ENCODE results near the gene HERPUD1.
A peak's percentile ranks its signal among the peaks of the same experiment; 100 is the strongest.
"Not testable (repeated sequence)": the region's sequence is repeated elsewhere in the genome, so short reads cannot be mapped to it uniquely, and the experiment has no call there.

The HERPUD1 gene

DNA sequence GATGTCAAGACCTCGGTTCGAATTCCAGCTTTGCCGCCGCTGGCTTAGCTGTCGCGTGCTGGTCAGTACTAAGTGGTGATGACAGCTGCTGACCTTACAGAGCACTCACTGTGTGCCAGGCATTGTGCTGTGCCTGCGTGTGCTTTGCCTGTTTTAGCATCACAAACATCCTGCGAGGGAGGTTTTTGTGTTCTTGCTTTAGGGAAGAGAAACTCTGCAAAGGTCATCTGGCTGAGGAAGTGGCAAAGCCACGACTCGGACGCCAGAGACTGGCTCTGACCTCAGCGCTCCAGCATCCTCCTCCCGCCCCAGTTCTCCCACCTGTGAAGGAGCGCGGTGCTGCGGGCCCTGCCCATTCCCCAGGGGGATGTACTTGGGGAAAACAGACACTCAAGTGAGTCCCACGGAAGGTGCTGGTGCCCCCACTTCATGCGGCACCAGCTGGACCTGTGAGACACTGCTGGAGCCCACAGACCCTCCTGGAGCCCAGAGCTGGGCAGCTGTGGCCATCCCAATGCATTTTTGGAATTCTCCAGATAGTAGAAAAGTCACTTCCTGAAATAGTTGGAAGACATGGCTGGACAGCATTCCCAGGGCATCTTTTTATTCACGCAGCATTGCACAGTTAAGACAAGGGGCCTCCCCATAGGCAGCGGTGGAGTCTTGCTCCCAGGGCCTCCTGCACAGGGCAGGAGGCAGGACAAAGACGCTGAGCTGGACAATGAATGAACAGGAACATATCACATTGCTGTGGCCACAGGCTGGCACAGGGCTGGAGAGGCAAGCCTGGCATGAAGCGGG, 20.0 kb upstream of the HERPUD1 start:
- DNase-seq, result no peak

DNA sequence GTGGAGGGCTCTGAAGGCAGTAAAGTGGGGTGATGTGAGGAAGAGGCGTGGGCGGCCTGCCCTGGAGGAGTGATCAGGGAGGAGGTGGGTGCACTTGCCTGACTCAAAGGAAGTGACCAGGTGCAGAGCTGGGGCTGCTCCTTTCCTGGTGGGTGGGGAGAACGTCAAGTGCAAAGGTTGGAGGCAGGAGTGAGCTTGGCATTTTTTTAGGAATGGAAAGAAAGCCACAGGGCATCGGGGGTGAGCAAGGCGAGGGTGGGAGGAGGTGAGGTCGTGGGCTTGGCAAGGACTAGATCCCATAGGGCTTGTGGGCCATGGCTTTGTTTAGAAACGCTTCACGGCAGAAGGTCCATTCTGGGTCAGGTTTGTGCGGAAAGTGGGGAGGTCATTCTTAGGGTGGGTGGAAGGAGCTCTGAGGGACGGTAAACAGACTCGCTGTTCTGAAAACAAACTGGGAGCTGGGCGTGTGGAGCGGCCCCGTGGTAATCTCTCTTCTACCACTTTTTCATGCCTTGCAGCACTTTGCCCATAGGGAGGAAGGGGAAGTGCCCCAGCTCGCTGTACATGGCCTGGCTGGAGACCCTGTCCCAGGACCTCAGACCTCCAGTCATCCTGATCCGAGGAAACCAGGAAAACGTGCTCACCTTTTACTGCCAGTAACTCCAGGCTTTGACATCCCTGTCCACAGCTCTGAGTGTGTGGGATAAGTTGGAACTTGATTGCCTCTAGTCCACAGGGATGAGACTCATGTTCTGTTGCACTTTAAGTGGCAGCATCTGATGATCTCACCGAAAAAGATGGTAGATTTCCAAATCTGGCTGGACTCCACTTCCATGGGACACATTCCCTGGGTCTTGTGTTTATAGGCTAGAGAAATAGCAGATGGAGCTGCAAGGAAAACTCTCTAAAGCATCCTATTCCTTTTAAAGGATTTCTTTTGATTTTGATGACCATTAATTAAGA, 18.9 kb upstream of the HERPUD1 start:
- DNase-seq, result no peak

DNA sequence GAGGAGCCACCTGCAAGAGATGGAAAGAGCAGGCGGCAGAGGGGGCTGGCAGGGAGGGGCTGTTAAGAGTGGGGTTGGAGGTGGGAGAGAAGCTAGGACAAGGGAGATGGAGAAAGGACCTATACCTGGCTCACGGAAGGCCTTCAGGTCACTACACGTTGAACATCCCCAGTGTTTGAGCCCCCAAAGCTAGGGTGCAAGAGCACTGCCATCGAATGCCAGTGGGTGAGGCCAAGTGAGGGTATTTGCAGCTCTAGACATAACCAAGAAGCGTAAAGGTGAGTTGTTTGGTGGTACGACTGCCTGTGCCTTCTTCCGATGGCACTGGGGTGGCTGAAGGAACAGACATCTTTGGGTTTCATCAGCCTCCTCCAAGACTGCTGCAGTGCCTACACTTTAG, 17.0 kb upstream of the HERPUD1 start:
- no peak for DNase-seq

DNA sequence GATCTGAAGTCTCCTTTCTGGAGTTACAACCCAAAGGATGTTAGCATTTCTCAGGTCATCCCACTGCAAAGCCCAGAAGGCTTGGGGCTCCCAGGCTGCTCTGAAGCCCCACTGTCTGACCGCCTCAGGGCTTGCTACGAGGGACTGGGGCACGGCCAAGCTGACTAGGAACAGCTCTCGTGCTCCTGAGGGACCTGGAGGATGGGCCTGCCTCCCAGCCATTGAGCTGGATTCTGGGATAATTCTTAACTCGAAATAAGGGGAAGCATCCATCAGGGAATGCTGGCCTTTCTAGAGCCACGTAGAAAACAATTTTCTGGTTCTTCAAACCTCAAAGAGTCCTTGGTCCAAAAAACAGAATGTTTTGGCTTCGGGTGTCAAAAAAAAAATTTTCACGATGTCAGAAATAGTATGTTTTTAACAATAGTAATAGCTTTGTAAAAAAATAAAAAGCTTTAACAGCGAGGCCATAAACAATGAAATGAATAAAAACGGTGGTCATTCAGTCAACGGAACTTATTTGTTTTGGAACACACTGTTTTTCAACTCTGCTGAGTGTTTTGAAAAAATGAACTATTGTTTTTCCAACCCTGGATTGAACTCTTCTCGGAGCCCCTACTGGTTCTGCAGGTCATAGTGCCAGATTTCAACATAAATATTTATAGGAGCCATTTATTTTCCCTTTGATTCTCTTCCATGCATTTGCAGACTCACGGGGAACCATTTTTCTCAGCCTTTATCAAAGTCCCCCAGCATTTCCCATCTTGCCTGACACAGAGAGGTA, 16.4 kb upstream of the HERPUD1 start:
- no peak for DNase-seq

GRCh38 chr16:56916571-56917403, 15.2 kb upstream of the HERPUD1 start:
- DNase-seq, result peak; percentile 16

DNA sequence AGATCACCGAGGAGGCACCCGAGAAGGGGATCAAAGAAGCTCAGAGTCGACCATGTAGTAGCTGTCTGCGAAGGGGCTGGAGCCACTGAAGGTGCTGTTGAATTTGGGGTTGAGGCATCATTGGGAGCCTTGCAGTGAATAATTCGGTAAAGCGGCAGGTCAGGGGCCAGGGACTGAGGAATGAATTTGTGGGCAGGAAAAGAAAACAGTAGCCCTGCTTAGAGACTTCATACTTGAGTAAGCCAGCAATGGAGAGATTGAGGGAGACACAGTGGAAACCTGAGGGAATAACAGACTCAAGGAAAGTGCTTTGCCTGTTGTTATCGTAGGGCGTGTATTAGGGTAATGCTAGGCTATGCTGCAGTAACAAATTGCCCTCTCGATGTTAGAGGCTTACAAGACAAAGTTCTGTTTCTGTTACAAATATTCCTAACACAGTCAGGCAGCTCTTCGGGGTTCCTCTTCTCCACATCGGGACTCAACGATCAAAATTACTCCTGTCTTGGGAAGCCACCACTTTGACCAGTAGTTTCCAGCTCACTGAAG, 13.4 kb upstream of the HERPUD1 start:
- DNase-seq, result no peak

DNA sequence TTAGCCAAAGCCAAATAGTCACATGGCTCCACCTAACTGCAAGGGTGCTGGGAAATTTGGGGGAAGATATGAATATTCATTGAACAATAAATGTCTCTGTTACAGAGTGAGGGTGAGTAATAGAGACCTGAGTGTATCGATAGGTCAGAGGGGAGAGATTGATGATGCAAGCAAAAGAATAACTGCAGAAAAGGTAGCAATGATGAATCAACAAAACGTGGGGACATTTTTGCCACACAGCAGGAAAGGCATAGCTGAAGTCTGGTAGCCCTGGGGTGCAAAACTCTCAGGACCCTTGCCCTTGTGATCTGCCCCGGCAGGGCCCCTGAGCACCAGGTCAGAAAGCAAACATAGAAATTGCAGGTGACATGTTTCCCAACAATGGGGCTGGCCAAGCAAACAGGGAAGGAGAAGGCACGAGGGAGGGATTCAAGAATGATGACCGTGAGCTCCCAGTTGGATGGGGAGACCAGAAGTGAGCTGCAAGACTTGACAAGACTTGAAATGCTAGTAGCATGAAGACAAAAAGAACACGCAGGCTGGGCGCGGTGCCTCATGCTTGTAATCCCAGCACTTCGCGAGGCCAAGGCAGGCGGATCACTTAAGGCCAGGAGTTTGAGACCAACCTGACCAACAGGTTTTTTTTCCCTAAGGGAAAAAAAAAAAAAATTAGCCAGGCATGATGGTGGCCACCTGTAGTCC, 12.7 kb upstream of the HERPUD1 start:
- no peak for DNase-seq

- no peak for DNase-seq
Measured at GRCh38 chr16:56921571-56921970, 10.4 kb upstream of the HERPUD1 start.

DNA sequence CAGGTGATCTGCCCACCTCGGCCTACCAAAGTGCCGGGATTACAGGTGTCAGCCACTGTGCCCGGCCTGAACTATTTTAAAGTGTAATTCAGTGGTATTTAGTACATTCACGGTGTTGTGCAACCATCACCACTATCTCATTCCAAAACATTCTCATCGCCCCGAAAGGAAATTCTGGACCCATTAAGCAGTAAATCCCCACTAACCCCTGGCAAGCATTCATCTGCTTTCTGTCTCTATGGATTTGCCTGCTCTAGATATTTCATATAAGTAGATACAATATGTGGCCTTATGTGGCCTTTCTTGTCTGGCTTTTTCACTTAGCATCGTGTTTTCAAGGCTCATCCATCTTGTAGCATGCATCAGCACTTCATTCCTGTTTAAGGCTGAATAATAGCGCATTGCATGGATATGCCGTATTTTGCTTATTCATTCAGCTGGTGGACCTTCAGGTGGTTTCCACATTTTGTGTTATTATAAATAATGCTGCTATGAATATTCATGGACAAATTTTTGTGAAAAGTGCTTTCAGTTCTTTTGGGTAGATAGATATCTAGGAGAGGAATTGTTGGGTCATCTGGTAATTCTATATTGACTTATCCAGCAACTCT, 8.4 kb upstream of the HERPUD1 start:
- DNase-seq, result no peak

DNA sequence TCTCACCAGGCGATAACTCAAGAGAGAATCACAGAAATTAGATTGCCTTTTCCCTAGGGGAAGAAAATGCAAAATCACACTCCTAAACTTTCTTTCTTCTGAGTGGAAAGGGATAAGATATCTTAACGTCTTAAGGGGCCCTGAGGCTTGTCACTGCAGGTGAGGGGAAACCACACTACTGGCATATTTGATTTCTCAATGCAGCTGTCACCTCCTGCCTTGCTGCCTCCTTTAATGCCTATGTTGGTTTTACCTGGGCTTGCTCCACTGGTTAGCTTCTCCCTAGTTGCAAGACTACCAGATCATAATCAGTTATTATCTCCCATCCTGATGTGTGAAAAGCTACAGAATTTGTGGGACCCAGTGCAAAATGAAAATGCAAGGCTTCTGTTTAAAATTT, 4.5 kb upstream of the HERPUD1 start:
- DNase-seq, result no peak

DNA sequence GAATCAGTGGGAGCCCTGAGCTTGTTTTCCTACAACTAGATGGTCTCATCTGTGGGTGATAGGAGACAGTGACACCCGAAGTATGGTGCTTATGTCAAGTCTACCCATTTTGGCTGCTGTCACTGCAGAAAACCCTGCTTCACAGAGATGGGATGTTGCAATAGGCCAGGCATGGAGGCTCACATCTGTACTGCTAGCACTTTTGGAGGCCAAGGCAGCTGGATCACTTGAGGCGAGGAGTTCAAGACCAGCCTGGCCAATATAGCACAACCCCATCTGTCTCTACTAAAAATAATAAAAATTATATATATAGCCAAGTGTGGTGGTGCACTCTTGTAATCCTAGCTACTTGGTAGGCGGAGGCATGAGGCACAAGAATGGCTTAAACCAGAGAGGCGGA, 2.3 kb upstream of the HERPUD1 start:
- no peak for DNase-seq

- no peak for DNase-seq
Measured at GRCh38 chr16:56930486-56931270, 1.3 kb upstream of the HERPUD1 start.

- no peak for DNase-seq
Measured at GRCh38 chr16:56931271-56931891, 561 bp upstream of the HERPUD1 start.

DNA sequence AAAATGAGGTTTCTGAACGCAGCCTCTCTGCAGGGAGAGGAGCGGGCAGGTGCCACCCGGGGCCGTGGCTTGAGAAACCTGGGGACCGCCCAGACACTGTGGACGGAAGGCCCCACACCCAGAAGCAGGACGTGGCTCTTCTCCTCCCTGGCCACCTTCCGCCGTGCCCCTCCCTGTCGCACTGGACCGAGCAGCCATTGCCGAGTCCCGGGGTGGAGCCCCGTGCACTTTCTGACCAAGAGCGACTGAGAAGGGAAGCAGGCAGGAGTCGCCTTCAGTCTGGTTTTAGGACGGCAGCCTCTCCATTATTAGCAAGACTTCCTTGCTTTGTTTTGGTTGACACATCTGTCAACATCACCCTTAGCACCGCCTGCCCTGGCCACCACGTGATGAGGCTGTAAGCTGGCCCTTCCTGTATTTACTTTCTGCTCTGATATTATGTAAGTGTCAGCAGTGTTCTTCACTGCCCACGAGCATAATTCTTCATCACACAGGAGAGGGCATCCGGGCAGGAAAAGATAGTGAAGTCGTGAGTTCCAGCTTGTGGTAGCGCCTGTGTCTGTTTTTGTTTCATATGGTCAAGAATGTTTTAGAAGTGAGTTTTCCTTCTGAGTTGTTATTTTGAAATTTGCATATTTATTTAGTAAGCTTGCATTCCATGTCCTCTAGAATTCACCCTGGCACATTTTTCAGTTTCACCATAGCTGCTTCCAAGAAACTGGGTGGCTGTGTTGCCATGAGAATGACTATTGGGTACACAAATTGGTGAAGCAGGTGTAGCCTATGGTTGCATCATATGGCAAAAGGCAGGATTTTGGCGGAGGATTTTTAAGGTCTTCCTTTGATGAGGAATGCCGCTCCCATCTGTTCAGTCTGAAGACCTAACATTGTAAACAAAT, 1.0 kb downstream of the HERPUD1 start:
- peak; percentile 41 for DNase-seq

DNA sequence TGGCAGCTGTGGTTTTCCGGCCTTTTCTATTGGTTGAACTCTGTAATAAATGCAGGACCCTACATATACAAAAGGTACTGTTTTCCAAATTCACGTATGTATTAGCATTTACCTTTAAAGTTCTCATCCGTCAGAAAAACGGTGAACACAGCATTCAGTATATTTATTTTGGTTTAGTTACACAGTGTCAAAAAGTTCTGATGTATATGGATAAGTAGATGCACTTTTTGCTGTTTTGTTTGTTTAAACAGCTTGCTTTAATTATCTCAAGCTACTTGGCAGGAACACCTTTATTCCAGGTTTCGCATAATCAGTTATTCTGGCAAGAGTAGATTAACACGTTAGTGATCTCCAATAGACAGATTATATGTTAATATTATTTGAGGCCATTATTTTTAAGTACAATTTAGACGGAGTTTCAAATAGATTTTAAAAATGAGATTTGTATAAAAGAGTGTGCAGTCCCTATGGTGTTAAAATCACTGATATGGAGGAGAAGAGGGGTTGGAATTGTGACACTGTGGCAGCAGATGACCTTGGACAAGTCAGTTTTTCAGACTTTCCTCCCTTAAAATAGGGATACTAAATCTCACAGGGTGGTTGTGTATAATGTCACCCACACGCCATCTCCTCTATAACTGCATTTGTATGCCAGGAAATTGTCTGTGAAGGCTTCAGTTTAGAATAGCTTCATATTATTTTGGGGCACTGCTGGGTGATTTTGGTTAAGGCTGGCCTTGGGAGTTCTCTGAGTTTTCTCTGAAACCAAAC, 2.1 kb downstream of the HERPUD1 start:
- DNase-seq, result no peak

- not testable (repeated sequence) for DNase-seq
Measured at GRCh38 chr16:56934599-56935145, 2.7 kb downstream of the HERPUD1 start.

- DNase-seq, result no peak
Measured at GRCh38 chr16:56935201-56935600, 3.3 kb downstream of the HERPUD1 start.
